22Rv1 (cell line): Measurements from ENCODE around the gene PDE4B.

Experiments used
- H3K27ac ChIP-seq: fragments of 450-650 bp; 2 replicates; pipeline ENCODE4 v1.5.1; 2017
- ZFX ChIP-seq: fragments of 450-650 bp; IDR thresholded peaks from 2 replicates; pipeline ENCODE4 v1.6.1; 2017; ENCODE audit warnings: antibody characterized with exemption, borderline replicate concordance
- TF ChIP-seq, protein P1 (sequence below): fragments of 450-650 bp; IDR thresholded peaks from 2 replicates; pipeline ENCODE4 v1.5.1; 2017; ENCODE audit warnings: mild to moderate bottlenecking

The PDE4B gene

GRCh38 chr1:66384258-66384921 lies 591.7 kb downstream of the PDE4B start:
- no peak overlapping the region for H3K27ac ChIP-seq
- TF ChIP-seq, protein P1, sequence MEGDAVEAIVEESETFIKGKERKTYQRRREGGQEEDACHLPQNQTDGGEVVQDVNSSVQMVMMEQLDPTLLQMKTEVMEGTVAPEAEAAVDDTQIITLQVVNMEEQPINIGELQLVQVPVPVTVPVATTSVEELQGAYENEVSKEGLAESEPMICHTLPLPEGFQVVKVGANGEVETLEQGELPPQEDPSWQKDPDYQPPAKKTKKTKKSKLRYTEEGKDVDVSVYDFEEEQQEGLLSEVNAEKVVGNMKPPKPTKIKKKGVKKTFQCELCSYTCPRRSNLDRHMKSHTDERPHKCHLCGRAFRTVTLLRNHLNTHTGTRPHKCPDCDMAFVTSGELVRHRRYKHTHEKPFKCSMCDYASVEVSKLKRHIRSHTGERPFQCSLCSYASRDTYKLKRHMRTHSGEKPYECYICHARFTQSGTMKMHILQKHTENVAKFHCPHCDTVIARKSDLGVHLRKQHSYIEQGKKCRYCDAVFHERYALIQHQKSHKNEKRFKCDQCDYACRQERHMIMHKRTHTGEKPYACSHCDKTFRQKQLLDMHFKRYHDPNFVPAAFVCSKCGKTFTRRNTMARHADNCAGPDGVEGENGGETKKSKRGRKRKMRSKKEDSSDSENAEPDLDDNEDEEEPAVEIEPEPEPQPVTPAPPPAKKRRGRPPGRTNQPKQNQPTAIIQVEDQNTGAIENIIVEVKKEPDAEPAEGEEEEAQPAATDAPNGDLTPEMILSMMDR, result no peak
- no peak for TF ChIP-seq ZFX

- H3K27ac ChIP-seq, result no peak overlapping the region
- TF ChIP-seq, protein P1, result no peak
- no peak for TF ChIP-seq ZFX
These were observed 594.0 kb downstream of the PDE4B start for GRCh38 chr1:66386712-66387111.

- TF ChIP-seq, protein P1, result no peak
- no peak for TF ChIP-seq ZFX
- H3K27ac ChIP-seq, result no peak overlapping the region
These were observed 596.2 kb downstream of the PDE4B start for GRCh38 chr1:66388913-66389312.

GRCh38 chr1:66393586-66394287 lies 601.0 kb downstream of the PDE4B start:
- no peak for TF ChIP-seq ZFX
- TF ChIP-seq, protein P1, result no peak

GRCh38 chr1:66394603-66395002 lies 601.9 kb downstream of the PDE4B start:
- no peak for TF ChIP-seq ZFX
- TF ChIP-seq, protein P1, result no peak
- no peak overlapping the region for H3K27ac ChIP-seq

More at GRCh38 chr1:66393586-66394287, 601.0 kb downstream of the PDE4B start:
- no peak overlapping the region for H3K27ac ChIP-seq

DNA sequence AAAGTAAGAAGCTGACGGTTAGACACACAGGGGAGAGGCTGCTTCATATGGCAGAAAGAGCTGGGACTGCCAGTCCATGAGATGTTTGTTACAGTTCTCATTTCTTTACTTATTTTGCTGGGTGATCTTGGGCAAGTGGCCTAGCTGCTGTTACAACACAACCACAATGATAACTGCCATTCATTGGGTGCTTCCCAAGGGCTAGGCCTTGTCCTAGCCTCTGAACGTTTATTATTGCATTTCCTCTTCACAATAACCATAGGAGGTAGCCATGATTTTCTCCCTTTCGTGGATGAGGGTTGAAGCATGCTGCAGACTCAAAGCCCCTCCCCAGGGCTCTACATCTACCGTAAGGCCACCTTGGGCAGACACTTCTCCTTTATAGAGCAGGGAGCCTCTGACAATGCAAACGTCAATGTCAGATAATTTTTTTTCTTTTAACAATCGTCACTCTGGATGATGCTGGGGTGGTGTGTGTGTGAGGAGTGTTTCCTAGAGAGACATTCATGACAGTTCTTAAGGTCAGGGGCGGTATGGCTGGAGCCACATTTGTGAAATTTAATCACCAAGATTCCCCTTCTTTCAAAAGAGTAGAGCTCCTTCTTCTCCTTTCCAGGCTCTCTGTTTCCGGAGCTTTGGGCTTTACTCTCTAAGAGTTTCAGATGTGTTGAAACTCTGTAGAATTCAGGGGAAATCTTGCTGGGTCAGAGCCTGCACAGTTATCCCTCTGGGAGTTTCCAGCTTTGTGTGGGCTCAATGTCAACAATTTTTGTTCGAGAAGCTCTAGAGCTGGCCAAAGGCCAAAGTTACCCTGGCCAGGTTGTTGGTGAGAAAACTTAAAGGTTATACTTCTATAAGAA lies 602.7 kb downstream of the PDE4B start:
- TF ChIP-seq ZFX, result no peak
- TF ChIP-seq, protein P1, result no peak

More for the DNA sequence above, 602.7 kb downstream of the PDE4B start:
- H3K27ac ChIP-seq, result no peak overlapping the region
